HG02798 (cell line): ENCODE measurements around the gene NGRN.

Experiments
- ATAC-seq: cut with Tn5 transposase; IDR thresholded peaks from one replicate; pipeline ENCODE4 v1.9.1; 2021; ENCODE audit warnings: mild to moderate bottlenecking; ENCODE audit not compliant: unreplicated experiment, poor library complexity

NGRN gene, protein sequence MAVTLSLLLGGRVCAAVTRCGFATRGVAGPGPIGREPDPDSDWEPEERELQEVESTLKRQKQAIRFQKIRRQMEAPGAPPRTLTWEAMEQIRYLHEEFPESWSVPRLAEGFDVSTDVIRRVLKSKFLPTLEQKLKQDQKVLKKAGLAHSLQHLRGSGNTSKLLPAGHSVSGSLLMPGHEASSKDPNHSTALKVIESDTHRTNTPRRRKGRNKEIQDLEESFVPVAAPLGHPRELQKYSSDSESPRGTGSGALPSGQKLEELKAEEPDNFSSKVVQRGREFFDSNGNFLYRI

DNA sequence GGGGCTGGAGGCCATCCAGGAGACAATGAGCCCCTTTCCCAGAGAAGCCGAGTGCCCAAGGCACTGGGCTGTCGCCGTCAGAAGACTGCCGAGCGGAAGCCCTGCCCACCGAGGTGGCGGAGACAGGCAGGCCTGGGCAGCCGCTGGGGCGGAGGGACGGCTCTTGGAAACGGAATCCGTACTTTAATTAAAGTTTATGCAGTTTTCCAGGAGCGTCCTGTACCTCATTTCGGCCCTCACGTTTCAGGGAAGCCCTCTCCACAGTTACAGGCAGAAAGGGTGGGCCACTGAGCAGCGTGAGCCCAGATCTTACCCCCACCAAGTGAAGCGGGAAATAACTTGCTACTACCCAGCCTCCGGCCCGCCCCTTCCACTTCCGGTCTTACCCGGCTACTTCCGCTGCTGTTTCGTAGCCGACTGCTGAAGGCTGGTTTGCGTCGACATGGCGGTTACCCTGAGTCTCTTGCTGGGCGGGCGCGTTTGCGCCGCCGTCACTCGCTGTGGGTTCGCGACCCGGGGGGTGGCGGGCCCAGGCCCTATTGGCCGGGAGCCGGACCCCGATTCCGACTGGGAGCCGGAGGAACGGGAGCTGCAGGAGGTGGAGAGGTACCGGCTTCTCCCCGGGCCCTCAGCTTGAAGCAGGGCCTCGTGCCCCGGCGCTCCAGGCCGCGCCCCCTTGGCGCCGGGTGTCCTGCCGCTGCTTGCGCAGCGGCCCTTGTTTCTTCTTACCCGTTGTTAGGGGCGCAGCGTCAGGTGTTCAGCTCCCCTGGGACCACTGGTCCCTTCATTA, at the start of gene NGRN:
Gene NGRN, plus strand, starts transcription at position 402 of the 790 bp plus-strand sequence. Its CDS starts 41 bp downstream, at position 443.
- ATAC-seq: peak; percentile 95

DNA sequence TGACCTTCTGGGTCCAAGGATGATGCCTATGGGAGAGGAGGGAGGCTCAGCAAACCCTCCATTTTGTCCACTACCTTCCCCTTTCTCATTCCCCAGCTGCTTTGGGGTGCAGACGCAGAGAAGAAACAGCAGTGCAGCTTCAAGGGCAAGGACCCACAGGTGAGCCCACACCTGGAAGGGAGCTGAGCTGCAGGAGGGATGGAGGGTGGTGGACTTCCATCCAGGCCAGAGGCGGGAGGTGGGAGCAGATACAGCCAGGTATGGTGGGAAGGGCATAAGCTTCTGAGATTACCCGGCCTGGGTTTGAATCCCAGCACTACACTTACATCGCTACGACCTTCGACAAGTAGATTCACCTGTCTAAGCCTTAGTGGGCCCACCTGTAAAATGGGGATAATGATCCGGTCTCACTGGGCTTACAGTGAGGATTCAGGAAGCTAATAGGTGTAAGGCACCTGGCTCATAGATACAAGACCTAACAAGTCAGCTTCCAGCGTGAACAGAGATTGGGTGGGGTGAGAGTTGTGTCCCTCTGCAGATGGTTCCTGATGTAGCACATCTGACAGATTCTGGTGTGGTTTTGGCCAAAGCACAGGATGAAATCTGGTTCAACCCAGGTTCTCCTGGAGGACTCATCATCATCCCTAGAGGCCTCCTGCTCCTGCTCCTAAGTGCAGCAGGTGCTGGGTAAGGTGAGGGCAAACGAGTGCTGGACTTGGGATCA, 47.6 kb upstream of the NGRN start:
- no peak for ATAC-seq

DNA sequence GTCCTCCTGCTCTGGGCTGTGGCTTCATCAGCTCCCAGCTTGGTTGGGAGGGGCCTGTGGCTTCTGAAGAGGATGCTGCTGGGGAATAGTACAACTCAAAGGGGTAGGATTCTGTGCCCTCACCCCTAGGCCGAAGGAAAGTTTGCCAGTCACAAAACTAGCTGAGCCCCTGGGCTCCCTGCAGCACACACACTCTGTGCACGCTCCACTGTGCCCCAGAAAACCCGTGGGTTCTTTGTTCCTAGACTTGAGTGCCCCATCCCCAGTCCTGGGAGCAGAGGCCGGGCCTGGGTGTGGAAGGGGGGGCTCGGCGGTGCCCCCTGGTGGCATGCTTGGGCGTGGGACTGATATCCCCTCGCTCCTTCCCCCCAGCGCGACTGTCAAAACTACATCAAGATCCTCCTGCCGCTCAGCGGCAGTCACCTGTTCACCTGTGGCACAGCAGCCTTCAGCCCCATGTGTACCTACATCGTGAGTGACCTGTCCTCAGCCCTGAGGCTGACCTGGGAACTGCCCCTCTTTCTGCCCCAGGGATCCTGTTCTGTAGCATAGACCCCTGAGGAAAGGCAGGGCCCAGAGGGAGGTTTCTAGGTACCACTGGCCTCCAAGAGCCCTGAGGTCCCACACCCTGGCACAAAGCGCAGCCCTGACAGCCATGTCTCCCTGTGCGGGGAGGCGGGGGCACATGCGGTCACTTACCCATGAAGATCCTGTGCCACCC, 45.9 kb upstream of the NGRN start:
- ATAC-seq: no peak

DNA sequence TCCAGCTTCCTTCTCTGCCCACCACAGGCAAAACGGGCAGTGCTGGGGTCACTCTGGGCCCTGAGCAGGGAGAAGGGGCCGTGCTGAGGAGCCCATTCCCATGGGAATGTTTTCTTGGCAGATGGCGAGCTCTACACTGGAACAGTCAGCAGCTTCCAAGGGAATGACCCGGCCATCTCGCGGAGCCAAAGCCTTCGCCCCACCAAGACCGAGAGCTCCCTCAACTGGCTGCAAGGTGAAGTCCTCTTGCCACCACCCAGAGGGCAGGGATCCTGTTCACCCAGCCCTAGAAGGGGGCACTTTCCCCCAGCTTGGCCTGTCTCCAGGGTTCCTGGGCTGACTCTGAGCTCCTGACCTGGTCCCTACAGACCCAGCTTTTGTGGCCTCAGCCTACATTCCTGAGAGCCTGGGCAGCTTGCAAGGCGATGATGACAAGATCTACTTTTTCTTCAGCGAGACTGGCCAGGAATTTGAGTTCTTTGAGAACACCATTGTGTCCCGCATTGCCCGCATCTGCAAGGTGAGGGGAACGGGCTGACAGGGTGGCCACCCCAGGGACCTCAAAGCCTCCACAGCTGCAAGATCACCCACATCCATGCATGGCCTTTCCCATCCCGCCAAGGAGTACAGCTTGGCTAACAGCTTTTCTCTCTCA, 44.1 kb upstream of the NGRN start:
- no peak for ATAC-seq

DNA sequence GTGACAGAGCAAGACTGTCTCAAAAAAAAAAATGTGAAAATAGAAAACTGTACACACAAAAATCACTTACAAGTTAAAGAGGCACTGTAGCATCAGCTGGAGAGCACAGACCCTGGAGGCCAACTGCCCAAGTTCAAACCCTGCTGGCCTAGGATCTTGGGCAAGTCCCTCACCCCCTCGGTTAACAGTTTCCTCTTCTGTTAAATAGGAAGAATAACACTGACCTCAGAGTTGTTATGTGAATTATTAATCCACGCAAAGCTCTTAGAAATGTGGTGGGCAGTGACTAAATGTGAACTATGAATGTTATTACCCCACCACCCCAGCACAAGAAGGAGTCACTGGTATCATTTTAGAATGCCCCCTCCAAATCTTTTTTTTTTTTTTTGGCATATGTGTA, 42.9 kb upstream of the NGRN start:
- no peak for ATAC-seq

DNA sequence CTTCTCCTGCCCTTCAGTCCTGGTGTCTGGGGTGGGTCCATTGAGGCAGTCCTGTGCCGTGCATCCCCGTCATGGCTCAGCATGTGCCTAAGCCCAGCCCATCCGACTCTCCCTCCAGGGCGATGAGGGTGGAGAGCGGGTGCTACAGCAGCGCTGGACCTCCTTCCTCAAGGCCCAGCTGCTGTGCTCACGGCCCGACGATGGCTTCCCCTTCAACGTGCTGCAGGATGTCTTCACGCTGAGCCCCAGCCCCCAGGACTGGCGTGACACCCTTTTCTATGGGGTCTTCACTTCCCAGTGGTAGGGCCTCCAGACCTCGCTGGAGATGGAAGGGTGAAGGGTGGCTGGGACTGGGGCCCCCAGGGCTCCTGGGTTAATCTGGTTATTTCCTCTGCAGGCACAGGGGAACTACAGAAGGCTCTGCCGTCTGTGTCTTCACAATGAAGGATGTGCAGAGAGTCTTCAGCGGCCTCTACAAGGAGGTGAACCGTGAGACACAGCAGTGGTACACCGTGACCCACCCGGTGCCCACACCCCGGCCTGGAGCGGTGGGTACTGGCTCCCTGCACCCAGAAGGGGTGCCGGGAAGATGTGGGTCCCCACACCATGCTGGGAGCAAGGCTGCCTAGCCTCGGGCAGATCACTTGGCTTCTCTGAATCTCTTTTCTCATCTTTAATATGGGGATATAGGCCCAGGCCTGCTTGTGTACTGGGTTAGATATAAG, 41.9 kb upstream of the NGRN start:
- no peak for ATAC-seq

DNA sequence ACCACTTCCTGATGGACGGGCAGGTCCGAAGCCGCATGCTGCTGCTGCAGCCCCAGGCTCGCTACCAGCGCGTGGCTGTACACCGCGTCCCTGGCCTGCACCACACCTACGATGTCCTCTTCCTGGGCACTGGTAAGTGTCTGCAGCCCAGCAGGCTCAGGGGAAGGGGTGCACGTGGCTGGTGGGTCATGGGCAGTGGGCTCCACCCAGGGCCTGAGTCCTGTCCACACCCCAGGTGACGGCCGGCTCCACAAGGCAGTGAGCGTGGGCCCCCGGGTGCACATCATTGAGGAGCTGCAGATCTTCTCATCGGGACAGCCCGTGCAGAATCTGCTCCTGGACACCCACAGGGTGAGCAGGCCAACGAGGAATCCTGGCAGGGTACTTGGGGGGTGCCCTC, 40.4 kb upstream of the NGRN start:
- ATAC-seq: no peak

DNA sequence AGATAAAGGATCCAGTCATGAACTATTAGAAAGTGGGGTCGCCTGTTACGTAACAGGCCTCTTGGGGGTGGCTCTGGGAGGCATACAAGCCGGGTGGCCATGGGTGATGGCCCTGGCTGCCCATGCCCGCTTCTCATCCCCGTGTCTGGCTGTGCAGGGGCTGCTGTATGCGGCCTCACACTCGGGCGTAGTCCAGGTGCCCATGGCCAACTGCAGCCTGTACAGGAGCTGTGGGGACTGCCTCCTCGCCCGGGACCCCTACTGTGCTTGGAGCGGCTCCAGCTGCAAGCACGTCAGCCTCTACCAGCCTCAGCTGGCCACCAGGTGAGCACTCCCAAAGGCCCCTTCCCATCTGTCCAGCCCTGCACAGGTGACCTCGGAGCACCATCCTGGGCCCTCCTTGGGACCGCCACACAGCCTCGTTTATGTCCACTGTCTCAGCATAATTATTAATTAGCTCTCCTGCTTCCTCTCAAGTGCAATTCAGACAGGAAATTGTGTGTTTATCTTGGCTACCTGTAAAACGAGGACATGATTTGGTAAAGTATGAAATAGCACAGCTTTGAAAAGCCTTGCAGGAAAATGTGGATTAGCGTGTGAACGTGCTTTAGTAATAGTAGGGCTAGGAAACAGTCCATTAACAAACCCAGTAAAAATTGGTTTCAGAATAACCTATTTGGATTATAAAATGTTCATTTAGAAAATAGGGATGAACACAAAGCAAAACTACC, 39.8 kb upstream of the NGRN start:
- no peak for ATAC-seq

DNA sequence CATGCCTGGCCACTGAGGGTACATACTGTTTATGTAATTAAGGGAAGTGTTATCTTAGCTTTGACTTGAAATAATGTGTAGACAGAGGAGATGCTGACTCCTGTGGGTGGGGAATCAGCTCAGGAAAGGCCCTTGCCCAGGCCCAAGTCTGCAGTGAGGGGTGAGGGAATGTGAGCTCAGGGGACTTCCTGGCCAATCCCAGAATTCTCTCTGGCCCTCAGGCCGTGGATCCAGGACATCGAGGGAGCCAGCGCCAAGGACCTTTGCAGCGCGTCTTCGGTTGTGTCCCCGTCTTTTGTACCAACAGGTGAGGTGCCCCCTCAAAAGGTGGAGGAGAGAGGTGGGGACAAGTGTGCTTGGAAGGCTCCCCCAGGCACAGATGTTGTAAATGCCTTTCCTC, 38.1 kb upstream of the NGRN start:
- ATAC-seq: no peak

DNA sequence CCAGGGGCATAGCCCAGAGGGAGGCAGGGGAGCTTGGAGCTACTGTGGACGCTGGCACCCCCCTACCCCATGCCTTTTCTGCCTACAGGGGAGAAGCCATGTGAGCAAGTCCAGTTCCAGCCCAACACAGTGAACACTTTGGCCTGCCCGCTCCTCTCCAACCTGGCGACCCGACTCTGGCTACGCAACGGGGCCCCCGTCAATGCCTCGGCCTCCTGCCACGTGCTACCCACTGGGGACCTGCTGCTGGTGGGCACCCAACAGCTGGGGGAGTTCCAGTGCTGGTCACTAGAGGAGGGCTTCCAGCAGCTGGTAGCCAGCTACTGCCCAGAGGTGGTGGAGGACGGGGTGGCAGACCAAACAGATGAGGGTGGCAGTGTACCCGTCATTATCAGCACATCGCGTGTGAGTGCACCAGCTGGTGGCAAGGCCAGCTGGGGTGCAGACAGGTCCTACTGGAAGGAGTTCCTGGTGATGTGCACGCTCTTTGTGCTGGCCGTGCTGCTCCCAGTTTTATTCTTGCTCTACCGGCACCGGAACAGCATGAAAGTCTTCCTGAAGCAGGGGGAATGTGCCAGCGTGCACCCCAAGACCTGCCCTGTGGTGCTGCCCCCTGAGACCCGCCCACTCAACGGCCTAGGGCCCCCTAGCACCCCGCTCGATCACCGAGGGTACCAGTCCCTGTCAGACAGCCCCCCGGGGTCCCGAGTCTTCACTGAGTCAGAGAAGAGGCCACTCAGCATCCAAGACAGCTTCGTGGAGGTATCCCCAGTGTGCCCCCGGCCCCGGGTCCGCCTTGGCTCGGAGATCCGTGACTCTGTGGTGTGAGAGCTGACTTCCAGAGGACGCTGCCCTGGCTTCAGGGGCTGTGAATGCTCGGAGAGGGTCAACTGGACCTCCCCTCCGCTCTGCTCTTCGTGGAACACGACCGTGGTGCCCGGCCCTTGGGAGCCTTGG, 37.4 kb upstream of the NGRN start:
- ATAC-seq: no peak

DNA sequence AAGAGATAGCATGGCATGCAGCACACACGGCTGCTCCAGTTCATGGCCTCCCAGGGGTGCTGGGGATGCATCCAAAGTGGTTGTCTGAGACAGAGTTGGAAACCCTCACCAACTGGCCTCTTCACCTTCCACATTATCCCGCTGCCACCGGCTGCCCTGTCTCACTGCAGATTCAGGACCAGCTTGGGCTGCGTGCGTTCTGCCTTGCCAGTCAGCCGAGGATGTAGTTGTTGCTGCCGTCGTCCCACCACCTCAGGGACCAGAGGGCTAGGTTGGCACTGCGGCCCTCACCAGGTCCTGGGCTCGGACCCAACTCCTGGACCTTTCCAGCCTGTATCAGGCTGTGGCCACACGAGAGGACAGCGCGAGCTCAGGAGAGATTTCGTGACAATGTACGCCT, 36.5 kb upstream of the NGRN start:
- ATAC-seq: no peak

DNA sequence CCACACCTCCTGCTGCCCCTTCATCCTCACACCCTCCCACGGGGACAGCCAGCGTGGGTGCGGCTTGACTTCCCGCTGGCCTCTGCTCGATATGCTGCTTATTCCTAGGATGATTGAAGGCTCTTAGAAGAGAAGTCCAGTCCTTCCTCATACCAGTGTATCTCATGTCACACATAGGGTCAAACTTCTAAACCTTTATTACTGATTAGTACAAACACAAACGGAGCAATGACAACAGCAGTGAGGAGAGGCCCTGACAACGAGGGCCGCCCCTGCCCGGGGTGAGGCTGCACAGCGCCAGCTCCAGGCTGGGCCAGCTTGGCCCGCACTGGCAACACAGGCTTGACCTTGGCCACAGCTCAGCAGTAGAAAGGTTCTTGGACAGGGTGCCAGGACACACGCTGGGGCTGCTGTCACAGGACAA, 35.4 kb upstream of the NGRN start:
- no peak for ATAC-seq

DNA sequence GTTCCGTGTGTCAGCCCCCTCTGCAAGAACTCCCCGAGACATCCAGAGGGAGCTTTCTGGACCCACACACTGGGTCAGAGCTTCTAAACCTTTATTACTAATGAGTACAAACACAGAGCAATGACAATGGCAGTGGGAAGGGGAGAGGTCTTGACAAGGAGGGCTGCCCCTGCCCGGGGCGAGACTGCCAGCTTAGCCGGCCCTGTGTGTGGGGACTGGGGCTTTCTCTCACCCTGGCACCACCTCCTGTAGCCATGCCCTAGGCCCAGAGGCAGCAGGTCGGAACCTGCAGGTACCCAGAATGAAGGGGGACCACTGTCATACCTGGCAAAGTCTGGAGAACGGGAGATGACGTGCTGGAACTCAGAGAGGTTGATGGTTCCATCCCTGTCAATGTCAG, 34.9 kb upstream of the NGRN start:
- no peak for ATAC-seq

DNA sequence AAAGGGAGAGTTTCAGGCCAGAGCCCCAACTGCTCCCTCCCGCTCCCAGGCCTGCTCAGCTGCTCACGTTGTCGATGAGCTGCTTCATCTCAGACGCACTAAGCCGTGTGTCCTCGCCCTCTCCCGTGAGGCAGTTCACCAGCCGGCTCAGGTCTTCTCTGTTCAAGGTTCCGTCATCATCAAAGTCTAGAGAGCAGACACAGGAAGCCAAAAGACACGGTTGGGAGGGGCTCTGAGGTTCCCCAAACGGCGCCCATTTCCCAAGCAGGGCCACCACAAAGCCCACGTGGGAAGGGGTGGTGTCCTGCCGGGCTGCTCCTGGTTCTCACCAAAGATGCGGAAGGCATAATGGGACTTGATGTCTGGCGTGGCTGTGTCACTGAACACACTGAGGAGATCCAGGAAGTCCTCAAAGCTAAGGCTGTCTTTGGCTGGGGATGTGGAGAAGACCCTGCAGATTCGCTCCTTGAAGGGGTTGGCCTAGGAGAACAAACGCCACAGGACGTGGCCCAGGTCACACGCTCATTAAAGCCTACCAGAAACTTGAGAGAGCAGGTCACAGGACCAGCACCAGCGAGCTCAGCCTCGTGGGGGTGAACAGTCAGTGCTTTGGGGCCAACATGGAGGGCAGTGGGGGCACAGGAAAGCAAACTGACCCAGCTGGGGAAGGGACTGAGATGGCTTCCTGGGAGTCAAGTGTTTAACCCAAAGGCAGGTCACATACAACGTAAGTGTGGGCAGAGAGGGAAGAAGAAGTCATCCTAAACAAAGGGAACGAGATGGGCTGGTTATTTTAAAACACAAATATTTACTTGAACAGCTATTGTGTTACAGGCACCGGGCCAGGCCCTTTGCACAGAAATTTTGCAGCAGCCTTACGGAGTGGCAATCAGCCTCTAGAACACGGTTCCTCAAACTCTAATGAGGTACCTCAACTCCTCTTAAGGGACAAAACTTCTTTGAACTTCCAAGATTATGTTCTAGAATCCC, 34.1 kb upstream of the NGRN start:
- ATAC-seq: no peak

DNA sequence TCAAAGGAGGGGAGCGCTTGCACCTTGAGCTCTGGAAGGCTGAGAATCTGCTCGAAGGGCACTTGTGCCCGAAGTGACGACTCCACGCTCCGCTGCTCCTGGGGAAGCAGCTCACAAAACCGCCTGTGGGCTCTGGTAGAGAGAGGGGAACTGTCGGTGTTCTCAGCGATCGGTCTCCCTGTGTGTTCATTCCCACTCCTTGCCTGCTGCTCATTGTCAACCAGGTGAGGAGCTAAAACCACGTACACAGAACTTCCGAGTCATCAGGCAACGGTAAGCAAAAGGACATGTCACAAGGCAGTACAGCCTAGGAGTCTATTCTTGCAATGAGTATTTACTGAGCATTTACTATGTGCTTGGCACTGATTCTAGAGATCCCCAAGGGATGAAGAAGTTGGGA, 33.3 kb upstream of the NGRN start:
- no peak for ATAC-seq

DNA sequence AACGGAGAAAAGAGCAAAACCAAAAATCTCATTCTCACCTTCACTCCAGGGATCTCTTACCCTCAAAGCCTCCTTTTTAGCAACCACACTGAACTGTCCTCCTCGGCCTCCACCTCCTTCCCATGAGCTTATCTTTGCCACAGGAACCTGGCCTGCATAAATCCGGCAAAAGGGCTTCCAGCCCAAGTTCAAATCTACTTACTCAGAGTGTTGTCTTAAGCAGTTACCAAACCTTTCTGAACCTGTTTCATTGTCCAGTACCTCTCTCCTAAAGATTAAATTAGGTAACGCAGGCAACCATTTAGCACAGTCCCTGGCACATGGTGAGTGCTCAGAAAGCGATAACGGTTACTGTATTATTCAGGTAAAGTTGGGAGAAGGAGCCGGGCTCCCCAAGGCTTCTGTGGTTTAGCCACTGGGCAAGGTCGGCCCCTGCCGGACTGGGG, 32.5 kb upstream of the NGRN start:
- ATAC-seq: no peak
